ENCODE data around the gene DLGAP1. TPM values are rescaled to one million over a fixed set of nuclear protein-coding genes. Genes with fewer than 3 reads are reported as not detected.

Gene DLGAP1
- total RNA-seq, 1 experiment from 2014 or later: 23.2 TPM

GRCh38 chr18:3494569-3494968 is 960.5 kb downstream of the DLGAP1 start:
- no peak overlapping the region for H2BK20ac ChIP-seq (ENCODE audit: low read depth, low read length, poor library complexity, severe bottlenecking)
- H3K23ac ChIP-seq (ENCODE audit: insufficient read length, low read depth, low read length): no peak overlapping the region
- H2BK12ac ChIP-seq (ENCODE audit: insufficient read length, low read depth, low read length): no peak overlapping the region
- H2AFZ ChIP-seq (ENCODE audit: low read length): no peak overlapping the region
- H3K23me2 ChIP-seq (ENCODE audit: insufficient read length, low read depth, low read length, poor library complexity, severe bottlenecking): peaks cover 6% of the 10 kb centered on the region
- no peak overlapping the region for H4K8ac ChIP-seq (replicated peaks; ENCODE audit: insufficient read length, low read depth, low read length)
- no peak overlapping the region for H3K4me2 ChIP-seq (ENCODE audit: insufficient read depth, insufficient read length, low read length)
- no peak overlapping the region for H3K18ac ChIP-seq (ENCODE audit: insufficient read length, low read depth, low read length)
- H3K4me1 ChIP-seq (ENCODE audit: insufficient read depth, low read length): peaks cover 6% of the 10 kb centered on the region; the same call in 1 of the 2 replicates
- no CpG with 5 or more reads among the region's 5 CpGs for WGBS (ENCODE audit: extremely low coverage, insufficient read length, low lambda C conversion rate)
- no peak for DNase-seq
- Mint-ChIP-seq H3K36me3 (ENCODE audit: insufficient read depth in 1 of 3, low read depth in 3 of 3) (no peaks in the 10 kb centered on the region), H3K4me1 (peaks cover 38 to 47% of the 10 kb centered on the region in 2 experiments), H3K4me3 (no peak overlapping the region), H3K27ac (no peak overlapping the region), H3K9me3 (no peaks in the 10 kb centered on the region), H3K27me3 (ENCODE audit: low read depth) (peaks cover 17% of the 10 kb centered on the region)
- no peak overlapping the region for H4K91ac ChIP-seq (ENCODE audit: insufficient read length, low read depth, low read length)
- H2BK120ac ChIP-seq (ENCODE audit: low read depth, low read length, poor library complexity, severe bottlenecking): no peak overlapping the region
- no peak overlapping the region for H4K5ac ChIP-seq (ENCODE audit: insufficient read length, low read depth, low read length)
- no peaks in the 10 kb centered on the region; the same call in 1 of the 2 replicates for H3K27me3 ChIP-seq (ENCODE audit: insufficient read depth, low read length)
- H3K79me2 ChIP-seq (ENCODE audit: insufficient read depth, low read length): no peaks in the 10 kb centered on the region
- no peak overlapping the region for H3K9ac ChIP-seq (ENCODE audit: extremely low read depth, insufficient read length, low read length)
- no peak overlapping the region for H3K56ac ChIP-seq (ENCODE audit: insufficient read length, low read depth, low read length)
- no peak overlapping the region for H3T11ph ChIP-seq (ENCODE audit: low read length)
- H3K27ac ChIP-seq (ENCODE audit: insufficient read length, low read depth, low read length): no peak overlapping the region
- no peak overlapping the region for H2BK15ac ChIP-seq (ENCODE audit: low read depth, low read length)
- H3K4ac ChIP-seq (ENCODE audit: low read depth, low read length): no peak overlapping the region
- no peaks in the 10 kb centered on the region for H4K20me1 ChIP-seq (ENCODE audit: control insufficient read depth, insufficient read depth, insufficient read length)
- H2BK5ac ChIP-seq (ENCODE audit: insufficient read length, low read length): no peak overlapping the region
- no peak overlapping the region for H2AK5ac ChIP-seq (ENCODE audit: insufficient read length, low read length)
- no peak for TF ChIP-seq CTCF (conservative IDR thresholded peaks at IDR 0.05)
- H3K9me3 ChIP-seq (ENCODE audit: control insufficient read depth, low read depth, low read length): no peaks in the 10 kb centered on the region
- H3K79me1 ChIP-seq (ENCODE audit: insufficient read depth, low read depth, low read length, poor library complexity, severe bottlenecking): no peaks in the 10 kb centered on the region
- H3K14ac ChIP-seq (ENCODE audit: insufficient read depth, low read length): no peak overlapping the region
